T-helper 2 cell treated with Interferon-gamma antibody and Interleukin-4, amounts not matched to agents 100 ng/mL and 5 ng/mL, for 36 hours (primary cell): ENCODE measurements around the gene TSPOAP1. TPM values are rescaled to one million over a fixed set of nuclear protein-coding genes. Genes with fewer than 3 reads are reported as not detected.

Source experiments
- intact Hi-C: fragments of 100-400 bp; cut with micrococcal nuclease; formaldehyde crosslinking; loops from one replicate; pipeline ENCODE4 v1.15.1; 2023
- total RNA-seq: library from RNA; stranded (reverse); gene quantifications from 2 replicates; pipeline ENCODE4 v1.2.3, GENCODE V29; 2022

TSPOAP1 gene
- total RNA-seq, 1 donor from 2014 or later: 77.0 TPM

DNA sequence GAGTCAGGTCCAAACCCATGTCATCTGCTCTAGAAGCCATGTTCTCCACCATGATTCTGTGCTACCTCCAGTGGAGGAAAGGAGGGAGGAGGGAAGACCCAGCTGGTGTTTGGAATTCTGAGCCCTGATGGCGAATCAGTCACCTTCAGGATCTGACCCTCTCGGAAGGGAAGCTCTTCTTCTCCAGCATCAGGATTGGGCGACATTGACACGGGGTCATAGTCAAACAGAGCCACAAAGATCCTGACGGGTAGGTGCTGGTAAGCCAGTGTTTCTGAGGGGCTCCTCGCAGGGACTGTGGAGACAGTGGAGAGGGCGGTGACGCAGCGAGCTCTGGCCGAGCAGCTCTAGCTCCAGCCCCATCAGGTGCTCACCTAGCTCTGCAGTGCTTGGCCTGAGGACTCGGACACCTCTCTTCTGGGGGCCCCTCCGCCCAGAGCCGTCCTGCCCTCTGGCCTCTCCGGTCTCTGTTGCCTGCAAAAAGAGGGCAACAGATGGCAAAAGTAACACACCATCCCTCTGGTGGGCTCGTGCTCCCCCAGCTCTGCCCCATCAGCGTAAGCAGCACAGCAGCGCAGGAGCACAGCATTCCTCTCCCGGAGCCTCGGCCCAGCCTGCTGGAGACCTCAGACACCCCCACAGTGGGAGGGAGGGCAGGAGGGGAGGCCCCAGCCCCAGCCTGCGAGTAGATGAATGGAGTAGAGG, 21.0 kb downstream of the TSPOAP1 start:
- intact Hi-C loops: no loop called here

DNA sequence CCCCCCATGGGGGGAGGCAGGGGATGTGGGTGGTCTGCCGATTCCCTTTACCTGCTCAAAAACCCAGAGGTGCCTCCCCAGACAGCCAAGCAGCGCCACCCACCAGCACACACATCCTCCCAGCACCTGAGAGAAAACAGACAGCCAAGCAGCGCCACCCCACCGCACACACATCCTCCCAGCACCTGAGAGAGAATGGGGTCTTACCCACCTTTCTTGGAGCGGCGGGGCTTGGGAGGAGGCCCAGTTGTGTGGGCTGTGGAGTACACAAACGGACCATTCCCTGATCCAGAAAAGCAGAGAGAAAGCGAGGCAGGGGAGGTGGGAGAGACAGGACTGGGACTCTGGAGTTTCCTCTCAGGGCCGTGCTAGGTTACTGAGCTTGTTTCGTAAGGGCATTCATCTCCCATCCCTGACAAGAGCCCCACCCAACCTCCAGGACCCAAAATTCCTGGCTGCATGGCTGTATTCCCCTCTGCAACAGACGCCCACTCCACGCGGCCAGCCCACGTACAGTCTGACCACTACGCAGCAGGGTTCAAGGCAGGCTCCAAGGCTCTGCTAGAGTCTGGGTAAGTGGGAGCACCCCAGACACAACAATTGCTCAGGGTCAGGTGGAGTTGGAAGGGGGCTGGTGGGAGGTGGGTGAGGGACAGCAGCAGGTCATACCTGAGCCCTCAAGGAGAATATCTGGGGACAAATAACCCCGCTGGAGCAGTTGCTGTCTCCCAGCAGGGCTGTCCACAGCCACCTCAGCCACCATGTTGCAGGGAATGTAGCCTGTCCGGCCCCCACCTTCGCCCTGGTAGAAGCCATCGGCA, 22.3 kb downstream of the TSPOAP1 start:
- intact Hi-C loops: no loop called here

DNA sequence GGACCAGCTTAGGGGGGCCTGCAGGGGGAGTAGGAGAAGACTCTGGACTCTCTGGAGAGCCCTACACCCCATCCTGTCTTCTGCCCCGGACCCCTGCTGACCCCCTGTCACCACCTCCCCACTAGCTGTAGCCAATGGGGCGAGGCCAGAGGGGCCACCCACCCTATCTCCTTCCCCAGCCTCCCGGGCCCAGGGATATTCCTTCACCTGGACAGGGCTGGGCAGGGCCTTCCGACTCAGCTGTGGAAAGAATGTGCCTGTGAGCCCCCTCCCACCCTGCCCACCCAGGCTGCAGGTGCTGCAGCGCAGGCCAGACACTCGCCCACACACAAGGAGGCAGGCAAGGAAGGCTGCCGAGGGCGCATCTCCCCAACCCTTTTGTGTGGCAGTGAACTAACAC, 23.0 kb downstream of the TSPOAP1 start:
- intact Hi-C loops: no loop called here

DNA sequence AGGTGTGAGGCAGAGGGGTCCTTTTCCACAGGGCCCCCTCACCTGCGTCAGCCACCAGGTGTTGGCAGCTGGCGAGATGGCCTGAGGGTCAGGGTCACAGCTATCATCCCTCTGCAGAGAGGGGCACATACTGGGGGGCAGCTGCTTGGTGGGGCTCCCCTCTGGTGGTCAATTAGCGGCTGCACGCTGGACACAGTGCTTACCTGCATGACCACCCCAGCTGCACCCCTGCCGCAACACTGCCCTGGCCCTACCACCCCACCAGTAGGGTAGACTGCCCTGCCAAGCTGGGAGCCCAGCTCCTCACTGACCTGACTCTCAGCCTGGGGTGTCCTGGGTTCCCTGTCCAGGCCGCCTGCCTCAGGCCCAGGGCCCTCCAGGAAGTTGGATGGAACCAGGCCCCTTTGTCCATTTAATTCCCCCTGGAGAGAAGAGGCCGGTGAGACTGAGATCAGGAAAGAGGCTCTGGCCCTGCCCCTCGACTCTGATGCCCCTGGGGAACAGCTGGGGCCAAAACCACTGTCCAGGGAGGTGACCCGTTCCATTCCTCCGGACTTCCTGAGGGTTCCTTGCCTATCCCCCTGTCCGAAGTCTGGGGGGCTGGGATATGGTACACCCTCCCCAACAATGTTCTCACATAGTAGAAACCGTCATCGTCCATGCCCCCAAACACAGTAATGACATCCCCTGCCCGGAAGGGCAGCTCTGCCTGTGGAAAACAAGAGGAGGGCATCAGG, 23.7 kb downstream of the TSPOAP1 start:
- intact Hi-C loops: loop anchor here (1.0 kb wide), 1 partner anchor 142 kb away; no protein-coding TSS in a partner anchor

DNA sequence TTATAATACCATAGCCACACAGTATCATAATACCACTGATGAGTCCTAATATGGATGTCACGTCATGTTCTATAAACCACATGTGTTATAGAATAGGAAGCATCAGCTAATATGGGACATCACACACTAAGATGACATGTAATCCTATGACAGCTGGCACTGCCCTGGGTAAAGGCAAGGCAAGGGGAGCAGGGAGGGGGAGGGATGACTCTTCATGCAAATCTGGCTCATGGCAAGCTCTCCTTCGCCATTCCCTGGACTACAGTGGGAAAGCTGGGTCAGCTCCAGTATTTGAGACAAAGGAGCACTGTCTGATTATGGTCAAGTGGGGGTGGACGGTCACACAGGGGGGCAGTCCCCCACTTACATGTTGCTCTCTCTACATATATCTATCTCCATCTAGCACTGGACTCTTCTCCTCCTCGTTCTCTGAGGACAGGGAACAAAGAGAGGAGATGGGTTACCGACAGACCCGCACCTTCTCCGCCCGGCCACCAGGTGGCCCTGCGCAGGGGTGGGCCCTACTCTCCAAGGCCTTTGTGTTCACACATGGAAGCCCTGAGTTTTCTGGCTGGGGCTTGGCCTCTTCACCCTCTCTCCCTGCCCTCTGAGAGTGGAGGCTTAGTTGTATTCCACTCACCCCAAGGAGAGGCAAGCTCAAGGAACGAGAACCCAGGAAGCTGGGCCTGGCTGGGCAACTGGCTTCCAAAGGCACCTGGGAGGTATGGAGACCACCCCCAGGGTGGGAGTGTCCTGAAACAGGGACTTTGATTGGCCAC, 24.4 kb downstream of the TSPOAP1 start:
- intact Hi-C loops: loop anchor here (1.0 kb wide), 1 partner anchor 143 kb away; no protein-coding TSS in a partner anchor

DNA sequence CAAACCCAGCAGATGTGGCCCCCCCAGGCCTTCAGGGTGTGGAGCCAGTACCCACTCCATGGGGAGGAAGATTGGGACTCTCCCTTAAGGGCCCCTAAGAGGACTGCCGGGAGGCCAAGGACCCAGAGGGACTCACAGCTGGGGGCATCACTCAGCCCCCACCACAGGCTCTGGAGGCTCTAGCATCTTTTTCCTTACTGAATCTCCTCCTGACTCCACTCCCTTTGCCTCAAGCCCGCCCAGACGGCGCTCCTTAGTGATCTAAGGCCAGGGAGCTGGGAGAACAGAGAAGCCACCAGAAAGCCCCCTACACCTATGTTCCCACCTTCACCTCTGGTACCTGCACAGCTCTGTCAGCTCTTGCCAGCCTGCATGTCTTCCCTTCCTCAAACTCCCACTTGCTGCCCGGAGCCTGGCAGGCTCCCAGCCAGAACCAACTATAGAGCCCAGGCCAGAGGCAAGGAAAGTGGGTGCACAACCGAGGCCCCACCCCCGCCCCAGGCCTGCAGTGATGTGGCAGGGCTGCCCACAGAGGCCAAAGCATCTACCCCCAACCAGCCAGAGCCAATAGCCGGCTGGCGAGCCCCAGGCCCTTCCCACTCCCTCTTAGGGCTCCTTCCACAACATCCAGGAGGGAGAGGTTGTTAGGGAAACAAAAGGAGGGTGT, 25.5 kb downstream of the TSPOAP1 start:
- intact Hi-C loops: no loop called here

DNA sequence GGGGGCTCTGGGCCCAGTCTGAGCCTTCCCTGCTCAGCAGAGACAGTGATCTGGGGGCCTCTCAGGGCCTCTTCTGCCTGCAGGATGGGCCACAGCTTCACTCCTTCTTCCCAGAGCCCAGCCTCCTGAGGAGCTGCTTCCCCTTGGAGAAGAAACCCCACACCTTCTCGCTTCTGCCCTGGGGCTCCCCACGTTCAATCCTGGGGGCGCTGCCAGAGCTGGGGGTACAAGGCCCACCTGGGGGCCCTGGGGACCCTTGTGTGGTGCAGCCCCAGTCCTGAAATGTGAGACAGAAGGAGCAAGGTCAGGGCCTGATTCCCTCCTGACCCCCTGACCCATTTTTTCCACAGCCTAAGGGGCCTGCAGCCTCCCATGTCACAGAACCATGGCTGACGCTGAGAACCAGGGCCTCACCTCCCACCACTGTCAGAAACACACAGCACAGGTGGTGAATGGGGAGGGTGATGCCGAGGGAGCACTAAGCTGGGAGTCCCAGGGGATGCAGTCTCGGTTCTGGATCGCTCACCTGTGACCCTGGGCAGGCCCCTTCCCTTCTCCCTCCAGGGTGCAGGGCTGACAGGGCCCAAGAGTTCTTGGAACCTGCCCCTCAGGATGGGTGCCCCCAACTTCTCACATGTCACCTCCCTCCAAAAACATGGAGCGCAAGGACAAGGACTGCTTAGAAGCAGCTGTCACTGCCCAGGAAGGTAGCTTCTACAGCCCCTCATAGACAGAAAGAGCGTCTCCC, 26.2 kb downstream of the TSPOAP1 start:
- intact Hi-C loops: no loop called here

DNA sequence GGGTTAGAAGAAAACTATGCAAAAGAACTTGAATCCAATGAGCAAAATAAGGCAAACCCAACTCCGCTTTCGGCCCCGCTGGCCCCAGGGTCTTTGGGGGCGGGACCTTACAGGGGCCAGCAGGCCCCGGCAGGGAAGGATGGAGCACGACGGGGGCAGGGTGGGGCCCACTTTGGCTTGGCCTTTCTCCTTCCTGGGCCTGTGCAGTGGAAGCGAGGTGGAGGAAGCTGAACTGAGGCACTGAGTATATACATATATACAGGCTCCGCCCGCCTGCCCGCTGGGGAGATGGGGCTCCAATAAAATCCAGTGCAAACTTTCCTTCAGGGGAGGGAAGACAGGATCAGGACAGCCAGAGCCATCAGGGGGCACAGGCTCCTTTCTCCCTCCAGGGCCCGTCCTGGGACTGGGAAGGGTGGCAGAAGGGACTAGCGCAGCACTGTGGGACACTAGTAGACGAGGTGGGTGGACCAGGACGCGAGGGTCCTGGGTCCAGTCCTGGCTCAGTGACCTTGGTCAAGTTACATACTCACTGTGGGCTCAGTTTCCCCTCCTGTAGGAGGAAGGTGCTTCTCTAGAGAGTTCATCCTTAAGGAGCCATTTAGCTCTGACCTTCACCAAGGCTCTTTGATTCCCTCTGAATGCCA, 27.0 kb downstream of the TSPOAP1 start:
- intact Hi-C loops: no loop called here

DNA sequence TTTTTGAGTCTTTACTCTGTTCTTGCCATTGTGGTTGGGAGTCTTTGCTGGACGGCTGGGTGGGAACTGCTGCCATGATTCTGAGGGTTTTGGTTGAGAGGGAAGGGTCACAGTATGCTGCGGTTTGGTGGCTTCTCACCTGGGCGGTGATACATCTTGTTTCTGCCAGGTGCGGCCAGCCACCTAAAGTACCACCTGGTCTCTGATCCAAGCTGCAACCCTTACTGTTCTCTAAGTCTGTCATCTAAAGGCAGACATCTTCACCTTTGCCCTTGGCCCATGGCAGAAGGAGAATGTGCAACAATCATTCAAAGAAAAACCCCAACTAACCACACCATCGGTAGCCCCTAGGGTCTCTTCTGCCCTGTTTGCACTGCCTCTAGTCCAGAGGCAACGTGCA, 28.3 kb downstream of the TSPOAP1 start:
- intact Hi-C loops: no loop called here

DNA sequence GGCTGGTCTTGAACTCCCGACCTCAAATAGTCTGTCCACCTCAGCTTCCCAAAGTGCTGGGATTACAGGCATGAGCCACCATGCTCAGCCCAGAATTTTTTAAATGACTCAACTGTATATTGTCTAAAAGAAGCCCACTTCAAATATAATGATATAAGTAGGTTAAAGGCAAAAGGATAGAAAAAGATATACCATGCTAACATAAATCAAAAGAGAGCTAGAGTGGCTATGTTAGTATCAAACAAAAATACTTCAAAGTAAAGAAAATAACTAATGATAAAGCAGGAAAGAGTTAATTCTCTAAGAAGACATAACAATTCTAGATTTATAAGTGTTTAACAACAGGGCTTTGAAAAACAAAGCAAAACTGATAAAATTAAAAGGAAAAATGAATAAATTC, 34.6 kb downstream of the TSPOAP1 start:
- intact Hi-C loops: no loop called here

DNA sequence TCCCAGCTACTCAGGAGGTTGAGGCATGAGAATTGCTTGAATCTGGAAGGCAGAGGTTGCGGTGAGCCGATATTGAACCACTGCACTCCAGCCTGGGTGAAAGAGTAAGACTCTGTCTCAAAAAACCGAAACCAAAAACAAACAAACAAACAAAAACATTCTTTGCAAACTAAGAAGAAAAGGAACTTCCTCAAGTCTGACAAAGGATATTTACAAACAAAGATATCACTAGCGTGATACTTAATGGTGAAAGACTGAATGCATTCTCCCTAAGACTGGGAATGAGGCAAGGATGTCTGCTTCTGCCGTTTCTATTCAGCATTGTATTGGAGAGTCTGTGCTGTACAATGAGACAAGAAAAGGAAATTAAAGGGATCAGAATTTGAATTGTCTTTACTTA, 37.3 kb downstream of the TSPOAP1 start:
- intact Hi-C loops: no loop called here

DNA sequence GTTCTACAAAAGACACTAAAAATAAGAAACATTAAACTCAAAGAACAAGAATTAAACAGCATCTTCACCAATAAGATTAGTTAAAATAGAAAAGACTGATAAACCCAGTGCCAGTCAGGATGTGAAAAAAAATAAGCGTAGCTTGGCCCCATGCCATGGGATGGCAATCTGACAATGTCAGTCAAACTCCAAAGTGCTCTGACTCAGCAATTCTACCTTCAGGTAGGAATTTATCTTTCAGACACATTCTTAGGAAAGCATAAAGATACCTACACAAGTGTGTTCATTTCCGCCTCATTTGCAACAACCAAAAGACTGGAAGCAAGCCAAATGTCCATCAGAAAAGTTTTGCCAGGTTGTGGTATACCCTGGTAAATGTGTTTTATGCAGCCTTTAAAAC, 38.7 kb downstream of the TSPOAP1 start:
- intact Hi-C loops: no loop called here

DNA sequence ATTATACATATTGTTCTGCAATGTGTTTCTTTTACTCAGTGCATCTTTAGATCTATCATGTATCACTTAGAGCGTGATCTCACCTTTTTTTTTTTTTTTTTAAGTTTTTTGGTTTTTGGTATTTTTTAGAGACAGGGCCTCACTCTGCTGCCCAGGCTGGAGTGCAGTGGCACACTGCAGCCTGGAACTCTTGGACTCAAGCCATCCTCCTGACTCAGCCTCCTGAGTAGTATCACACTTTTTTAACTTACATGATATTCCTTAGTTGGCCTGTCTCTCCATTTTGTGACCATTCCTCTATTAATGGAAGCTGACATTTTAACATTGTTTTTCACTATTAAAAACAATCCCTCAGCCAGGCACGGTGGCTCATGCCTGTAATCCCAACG, 43.2 kb downstream of the TSPOAP1 start:
- intact Hi-C loops: no loop called here

DNA sequence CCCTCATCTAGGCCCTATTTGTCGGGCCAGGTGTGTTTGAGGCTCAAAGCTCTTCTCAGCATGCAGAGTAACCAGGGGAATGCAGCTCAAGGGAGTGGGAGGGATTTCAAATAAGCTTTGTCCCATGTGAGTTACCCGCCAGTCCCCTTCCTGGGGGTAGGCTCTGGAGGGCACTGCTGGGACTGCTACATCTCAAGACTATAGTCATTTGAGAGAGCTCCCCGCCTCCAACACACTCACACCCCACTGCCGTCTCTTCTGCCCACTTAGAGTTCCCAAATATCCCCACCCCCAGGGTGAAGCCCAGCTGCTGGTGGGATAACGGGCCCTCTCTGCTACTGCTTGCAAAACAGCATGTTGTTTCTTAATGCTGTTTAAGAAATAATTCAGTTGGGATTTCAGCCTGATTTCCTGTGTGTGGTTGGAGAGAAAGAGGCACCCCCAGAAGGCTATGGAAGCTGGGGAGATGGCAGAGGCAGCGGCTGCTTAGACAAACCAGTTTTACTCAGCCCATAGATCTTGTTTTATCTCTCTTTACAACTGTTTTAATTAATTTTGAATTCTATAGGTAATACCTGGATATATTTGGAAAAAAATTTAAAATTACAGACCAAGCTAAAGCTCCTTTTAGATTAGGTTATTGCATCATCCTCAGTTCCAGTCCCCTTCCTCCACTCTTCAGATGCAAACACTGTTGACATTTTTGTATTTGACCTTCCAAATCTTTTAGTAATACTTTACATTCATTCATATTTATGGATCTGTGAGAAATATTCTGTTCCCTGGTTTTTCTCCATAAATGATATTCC, 43.8 kb downstream of the TSPOAP1 start:
- intact Hi-C loops: no loop called here

DNA sequence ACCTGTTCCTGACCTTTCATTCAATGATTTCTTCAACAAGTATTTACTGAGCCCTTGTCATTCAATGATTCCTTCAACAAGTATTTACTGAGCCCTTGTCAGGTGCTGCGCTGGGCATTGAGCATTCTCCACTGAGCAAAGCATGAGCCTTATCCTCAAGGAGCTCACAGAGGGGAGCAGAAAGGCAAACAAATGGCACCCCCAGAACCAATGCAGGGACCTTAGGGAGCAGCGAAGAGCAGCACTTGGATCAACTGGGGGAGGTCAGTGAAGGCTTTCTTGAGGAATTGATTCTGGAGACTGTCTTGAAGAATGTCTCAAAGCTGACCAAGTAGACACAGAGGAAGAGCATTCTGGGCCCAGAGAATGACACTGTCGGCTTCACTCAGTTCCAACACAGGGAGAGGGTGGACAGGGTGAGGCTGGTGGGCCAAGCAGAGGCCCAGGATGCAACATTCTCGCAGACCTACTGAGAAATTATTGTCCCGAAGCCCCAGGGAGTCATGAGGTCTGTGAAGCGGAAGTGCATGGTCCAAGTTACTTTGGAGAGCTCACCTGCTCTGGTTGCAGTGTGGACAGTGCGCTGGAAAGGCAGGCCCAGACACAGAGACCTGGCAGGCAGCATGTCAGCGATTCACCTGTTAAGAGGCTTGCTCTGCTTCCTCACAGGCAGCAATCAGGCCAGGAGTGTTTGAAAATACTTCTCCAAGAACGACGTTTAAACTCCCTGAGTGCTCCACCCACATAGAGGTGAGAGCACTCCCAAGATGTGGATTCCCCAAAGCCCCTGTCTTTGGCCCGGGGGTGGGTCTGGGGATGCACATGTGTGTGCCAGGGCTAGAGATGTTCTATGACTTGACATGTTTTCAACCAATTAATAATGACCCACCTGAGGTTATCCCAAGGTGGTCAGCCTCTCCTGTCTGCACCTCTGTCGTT, 44.7 kb downstream of the TSPOAP1 start:
- intact Hi-C loops: no loop called here

DNA sequence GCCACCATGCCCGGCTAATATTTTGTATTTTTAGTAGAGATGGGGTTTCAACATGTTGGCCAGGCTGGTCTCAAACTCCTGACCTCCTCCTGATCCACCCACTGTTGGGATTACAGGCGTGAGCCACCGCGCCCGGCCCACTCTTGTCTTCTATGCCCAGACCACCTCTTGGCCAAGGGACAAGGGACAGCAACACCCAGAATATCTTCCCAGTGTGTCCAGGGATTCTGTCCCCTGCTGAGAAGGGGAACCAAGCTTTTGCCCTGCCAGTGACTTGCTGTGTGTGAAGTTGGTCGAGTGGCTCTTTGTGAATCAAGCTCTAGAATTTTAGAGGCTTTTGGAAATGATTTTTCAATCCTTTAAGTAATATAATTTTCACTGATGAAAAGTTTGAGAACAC, 46.2 kb downstream of the TSPOAP1 start:
- intact Hi-C loops: no loop called here

DNA sequence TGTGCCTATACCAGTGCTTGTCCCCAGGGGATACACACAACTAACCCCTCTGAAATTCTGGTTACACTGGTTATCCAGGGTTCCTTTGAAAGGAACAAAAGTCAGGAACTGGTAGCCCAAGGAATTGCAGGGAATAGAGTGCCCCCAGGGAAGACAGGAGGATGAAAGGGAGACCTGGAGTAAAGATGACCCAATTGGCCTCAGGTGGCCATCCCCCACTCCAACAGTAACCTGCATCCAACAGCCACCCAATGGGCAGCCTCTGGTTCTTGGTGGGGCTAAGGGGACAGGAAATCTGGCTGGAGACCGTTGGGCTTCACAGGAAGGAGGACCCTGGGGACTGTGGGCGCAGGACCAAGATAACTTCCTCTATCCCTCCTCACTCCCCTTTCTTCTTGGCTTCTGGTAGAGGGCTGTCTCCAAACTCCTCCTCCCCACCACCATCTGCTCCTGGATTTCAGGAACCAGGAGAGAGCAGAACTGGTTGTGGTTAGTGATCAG, 47.0 kb downstream of the TSPOAP1 start:
- intact Hi-C loops: no loop called here
